ENCODE results near the gene ZBTB4.

GRCh38 chr17:7414837-7415236 is 64.6 kb downstream of the ZBTB4 start:
- no peak for TF ChIP-seq CTCF (conservative IDR thresholded peaks at IDR 0.05; ENCODE audit: low read depth, low read length)
- TF ChIP-seq EZH2 (IDR thresholded peaks at IDR 0.05; ENCODE audit: borderline replicate concordance, low read depth, low read length, poor library complexity, severe bottlenecking) = no peak

All from A673 (cell line).